Bronchial epithelial cell (primary cell): ENCODE results near the gene FAM53A. TPM values are rescaled to one million over a fixed set of nuclear protein-coding genes. Genes with fewer than 3 reads are reported as not detected.

Source experiments
- DNase-seq: peaks from one replicate; pipeline ENCODE4 v3.0.0-alpha.2; 2010; ENCODE audit warnings: low read depth
- FAIRE-seq: peaks from 2 replicates; lab custom pipeline; 2011; peaks lifted over from hg19 to GRCh38; lab: Jason Lieb, UNC
- H3K27me3 ChIP-seq: 2 replicates; pipeline ENCODE4 v1.5.1; 2011; ENCODE audit warnings: low read length; ENCODE audit not compliant: control insufficient read depth, insufficient read depth
- H3K36me3 ChIP-seq: 2 replicates; pipeline ENCODE4 v1.5.1; 2011; ENCODE audit warnings: low read length; ENCODE audit not compliant: control insufficient read depth, insufficient read depth
- H3K4me3 ChIP-seq: 2 replicates; pipeline ENCODE4 v1.5.1; 2011; ENCODE audit warnings: mild to moderate bottlenecking, low read depth, low read length, control low read depth
- total RNA-seq: library from RNA; depleted of rRNA; stranded (reverse); fragments of >200 nt; gene quantifications from 2 replicates; pipeline ENCODE4 v1.2.1, GENCODE V29; 2014
- TF ChIP-seq, protein P1 (sequence below): IDR thresholded peaks from 2 replicates; pipeline ENCODE4 v1.5.1; 2011; ENCODE audit warnings: mild to moderate bottlenecking, moderate library complexity, low read length, control low read depth, inconsistent platforms; ENCODE audit not compliant: insufficient read depth, severe bottlenecking

Gene FAM53A
- total RNA-seq, 1 donor from 2014 or later: 0.79 TPM

DNA sequence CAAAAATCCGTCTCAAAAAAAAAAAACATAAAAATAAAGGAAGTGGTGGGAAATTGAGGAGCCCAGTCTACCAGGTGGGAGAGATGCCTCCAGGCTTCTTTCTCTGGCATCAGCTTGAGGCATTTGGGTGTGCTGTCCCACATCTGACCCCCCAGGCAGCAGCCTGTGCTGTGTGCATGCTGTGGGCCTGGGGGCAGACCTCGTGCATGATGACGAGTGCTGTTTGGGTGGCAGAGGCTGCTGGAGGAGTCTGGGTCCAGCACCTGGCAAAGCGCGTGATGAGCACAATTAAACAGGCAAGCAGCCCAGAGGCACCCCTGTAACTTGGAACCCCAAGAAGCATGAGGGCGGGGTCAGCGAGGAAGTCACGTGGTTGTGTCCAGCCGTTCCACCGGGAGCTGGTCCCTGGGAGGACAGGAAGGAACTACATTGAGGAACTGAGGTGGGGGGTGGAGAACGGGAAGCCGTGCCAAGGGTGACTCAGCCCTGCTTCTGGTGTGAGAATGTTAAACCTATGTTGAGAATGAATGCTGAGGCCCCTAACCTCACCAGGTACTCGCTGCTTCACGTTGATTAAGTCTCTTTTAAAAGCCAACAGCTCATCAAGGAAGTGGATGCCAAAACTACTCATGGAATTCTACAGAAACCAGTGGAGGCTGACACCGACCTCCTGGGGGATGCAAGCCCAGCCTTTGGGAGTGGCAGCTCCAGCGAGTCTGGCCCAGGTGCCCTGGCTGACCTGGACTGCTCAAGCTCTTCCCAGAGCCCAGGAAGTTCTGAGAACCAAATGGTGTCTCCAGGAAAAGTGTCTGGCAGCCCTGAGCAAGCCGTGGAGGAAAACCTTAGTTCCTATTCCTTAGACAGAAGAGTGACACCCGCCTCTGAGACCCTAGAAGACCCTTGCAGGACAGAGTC, 43.3 kb upstream of the FAM53A start:
- TF ChIP-seq, protein P1, sequence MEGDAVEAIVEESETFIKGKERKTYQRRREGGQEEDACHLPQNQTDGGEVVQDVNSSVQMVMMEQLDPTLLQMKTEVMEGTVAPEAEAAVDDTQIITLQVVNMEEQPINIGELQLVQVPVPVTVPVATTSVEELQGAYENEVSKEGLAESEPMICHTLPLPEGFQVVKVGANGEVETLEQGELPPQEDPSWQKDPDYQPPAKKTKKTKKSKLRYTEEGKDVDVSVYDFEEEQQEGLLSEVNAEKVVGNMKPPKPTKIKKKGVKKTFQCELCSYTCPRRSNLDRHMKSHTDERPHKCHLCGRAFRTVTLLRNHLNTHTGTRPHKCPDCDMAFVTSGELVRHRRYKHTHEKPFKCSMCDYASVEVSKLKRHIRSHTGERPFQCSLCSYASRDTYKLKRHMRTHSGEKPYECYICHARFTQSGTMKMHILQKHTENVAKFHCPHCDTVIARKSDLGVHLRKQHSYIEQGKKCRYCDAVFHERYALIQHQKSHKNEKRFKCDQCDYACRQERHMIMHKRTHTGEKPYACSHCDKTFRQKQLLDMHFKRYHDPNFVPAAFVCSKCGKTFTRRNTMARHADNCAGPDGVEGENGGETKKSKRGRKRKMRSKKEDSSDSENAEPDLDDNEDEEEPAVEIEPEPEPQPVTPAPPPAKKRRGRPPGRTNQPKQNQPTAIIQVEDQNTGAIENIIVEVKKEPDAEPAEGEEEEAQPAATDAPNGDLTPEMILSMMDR: no peak
- Histone ChIP-seq H3K4me3 (no peak overlapping the region), H3K27me3 (no peaks in the 10 kb centered on the region), H3K36me3 (peaks cover 4% of the 10 kb centered on the region)
- FAIRE-seq (peak; percentile 93), DNase-seq (peak; percentile 89)

DNA sequence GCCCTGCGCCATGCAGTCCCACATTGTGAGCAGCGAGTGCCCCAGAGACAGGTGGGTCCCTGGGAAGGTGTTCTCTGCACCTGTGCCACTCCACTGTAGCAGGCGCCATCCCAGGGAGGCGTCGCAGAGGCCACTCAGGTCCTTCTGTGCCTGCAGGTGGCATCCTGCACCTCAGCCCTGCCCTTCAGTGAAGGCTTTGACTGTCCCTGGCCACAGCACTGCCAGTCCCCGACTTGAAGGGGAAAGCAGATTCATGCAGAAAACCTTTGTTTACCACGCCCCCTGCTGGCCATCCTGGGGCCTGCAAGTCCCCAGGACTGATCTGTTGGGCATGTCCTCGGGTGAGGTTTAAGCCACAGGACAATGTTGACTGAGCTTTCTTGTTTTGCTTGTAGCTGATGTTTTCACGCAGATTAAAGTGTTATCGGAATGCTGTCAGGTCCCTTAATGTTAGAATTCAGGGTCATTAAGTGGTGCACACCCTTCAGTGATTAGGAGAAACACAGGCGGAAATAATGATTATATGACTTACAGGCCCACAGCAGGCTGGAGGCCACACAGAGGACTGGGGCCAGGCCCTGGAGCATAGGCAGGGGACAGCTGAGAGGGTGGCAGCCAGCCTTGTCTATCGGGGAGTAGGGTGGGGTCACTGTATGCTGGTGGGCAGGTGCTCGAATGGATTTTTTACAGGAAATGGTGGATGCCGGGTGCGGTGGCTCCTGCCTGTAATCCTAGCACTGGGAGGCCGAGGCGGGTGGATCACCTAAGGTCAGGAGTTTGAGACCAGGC, 42.2 kb upstream of the FAM53A start:
- peak; percentile 94 for FAIRE-seq
- H3K4me3 ChIP-seq: no peak overlapping the region
- no peaks in the 10 kb centered on the region for H3K27me3 ChIP-seq
- TF ChIP-seq, protein P1: peak; percentile 96
- peak; percentile 69 for DNase-seq
- H3K36me3 ChIP-seq: peaks cover 4% of the 10 kb centered on the region

DNA sequence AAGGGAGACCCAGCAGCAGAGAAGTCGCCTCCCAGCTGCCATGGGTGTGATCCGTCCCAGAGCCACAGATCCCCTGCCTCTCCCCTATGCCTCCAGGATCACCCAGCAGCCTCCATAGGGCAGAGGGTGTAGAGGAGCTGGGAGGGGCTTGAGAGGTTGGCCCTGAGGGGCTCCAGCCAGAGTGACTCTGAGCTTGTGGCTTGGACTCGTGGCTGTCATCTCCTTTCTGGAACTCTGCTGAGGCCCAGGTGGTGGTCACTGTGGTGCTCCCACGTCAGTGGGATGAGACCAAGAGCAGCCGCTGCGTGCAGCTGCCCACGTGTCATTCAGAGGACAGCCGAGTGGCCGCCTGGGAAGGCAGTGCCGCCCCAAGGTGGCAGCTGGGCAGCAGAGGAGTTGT, 41.4 kb upstream of the FAM53A start:
- Histone ChIP-seq H3K27me3 (no peaks in the 10 kb centered on the region), H3K36me3 (peaks cover 4% of the 10 kb centered on the region), H3K4me3 (no peak overlapping the region)
- TF ChIP-seq, protein P1: no peak
- FAIRE-seq: no peak
- DNase-seq: no peak

DNA sequence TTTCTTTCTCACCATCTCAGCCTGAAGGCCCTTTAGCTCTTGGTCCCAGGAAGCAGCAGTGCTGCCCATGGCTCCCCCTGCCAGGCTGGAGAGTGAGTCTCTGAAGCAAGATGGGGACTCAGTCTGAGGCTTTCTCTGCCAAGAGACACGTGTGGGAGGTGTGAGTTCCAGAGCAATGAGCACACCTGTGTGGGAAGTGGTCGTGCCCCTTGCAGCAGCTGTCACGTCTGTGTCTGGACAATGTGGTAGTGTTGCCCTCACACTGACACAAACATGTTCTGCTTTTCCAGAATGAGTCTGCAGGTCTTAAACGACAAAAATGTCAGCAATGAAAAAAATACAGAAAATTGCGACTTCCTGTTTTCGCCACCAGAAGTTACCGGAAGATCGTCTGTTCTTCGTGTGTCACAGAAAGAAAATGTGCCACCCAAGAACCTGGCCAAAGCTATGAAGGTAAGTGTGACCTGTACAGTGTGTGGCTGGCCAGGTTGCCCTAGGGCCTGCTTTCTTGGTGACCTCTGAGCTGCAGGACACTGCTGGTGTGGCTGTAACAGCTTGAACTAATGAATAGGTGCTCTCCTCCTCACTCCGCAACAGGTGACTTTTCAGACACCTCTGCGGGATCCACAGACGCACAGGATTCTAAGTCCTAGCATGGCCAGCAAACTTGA, 39.2 kb upstream of the FAM53A start:
- no peak overlapping the region for H3K4me3 ChIP-seq
- H3K36me3 ChIP-seq: no peaks in the 10 kb centered on the region
- peak; percentile 6 for DNase-seq
- TF ChIP-seq, protein P1: no peak
- H3K27me3 ChIP-seq: no peaks in the 10 kb centered on the region
- no peak for FAIRE-seq

DNA sequence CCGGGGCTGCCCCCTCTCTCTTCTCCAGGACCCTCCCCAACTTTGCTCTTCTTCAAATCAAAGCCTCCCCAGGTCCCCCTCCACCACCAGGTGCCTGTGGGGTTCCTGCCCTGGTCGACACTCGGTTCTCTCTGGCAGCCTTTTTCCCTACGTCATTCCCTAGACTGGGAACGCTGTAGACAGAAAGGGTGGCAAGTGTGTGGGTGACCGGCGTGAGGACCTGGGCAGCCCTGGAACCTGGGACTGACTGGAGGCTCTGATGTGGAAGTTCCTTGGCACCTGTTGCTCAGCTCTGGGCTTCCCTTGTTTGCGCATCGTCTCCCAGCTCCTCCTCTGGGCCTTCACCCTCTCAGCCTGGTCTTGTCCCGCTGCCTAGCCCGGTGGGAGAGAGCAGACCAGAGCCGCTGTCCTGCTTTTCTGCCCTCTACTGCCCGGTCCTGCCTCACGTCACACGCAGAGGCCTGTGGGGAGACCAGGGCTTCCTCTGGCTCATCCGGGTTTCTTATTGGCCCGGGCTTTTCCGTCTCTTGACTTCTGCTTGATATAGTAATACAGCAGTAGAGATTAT, 38.5 kb upstream of the FAM53A start:
- FAIRE-seq: peak; percentile 47
- no peaks in the 10 kb centered on the region for H3K27me3 ChIP-seq
- TF ChIP-seq, protein P1: no peak
- H3K4me3 ChIP-seq: peak overlapping the region; percentile 46
- no peak for DNase-seq
- H3K36me3 ChIP-seq: peaks cover 4% of the 10 kb centered on the region
